ENCODE data around the gene SYNPO2. TPM values are rescaled to one million over a fixed set of nuclear protein-coding genes. Genes with fewer than 3 reads are reported as not detected.
"Not testable (repeated sequence)": the region's sequence is repeated elsewhere in the genome, so short reads cannot be mapped to it uniquely, and the experiment has no call there.

The SYNPO2 gene
- total RNA-seq, 3 donors from 2014 or later (not counting 1 experiment from before 2014, with no cell fraction given), result 0.18 to 0.85 (median 0.56) TPM

GRCh38 chr4:119002476-119002875 lies 113.8 kb downstream of the SYNPO2 start:
- intact Hi-C loops (cut with micrococcal nuclease), result no loop called here
- TF ChIP-seq CTCF (IDR thresholded peaks at IDR 0.05), result no peak
- Histone ChIP-seq H3K4me3 (ENCODE audit: low read length) (no peak overlapping the region), H3K27ac (ENCODE audit: low read length) (no peak overlapping the region), H3K4me1 (ENCODE audit: control insufficient read depth, insufficient read depth, low read length) (no peaks in the 10 kb centered on the region), H3K36me3 (ENCODE audit: control insufficient read depth, insufficient read depth, low read length) (no peaks in the 10 kb centered on the region), H3K27me3 (ENCODE audit: control insufficient read depth, insufficient read depth, low read length) (no peaks in the 10 kb centered on the region), H3K9me3 (ENCODE audit: control insufficient read depth, insufficient read depth, low read length) (no peaks in the 10 kb centered on the region)
- peaks cover 7 to 14% of the 10 kb centered on the region in 2 donors for H3K27me3 Mint-ChIP-seq (ENCODE audit: low read depth in 2 of 2)
- H3K4me1 Mint-ChIP-seq, result no peaks in the 10 kb centered on the region
- 62% methylated on average over 3 of the region's 3 CpGs for WGBS (ENCODE audit: insufficient coverage)
- ATAC-seq (no peak), DNase-seq (no peak)
- no peaks in the 10 kb centered on the region for H3K9me3 Mint-ChIP-seq
- no peaks in the 10 kb centered on the region for H3K36me3 Mint-ChIP-seq
- no peak overlapping the region for H3K4me3 Mint-ChIP-seq
- no peak overlapping the region for H3K27ac Mint-ChIP-seq

- H3K4me1 ChIP-seq (ENCODE audit: control insufficient read depth, insufficient read depth, low read length); H3K36me3 ChIP-seq (ENCODE audit: control insufficient read depth, insufficient read depth, low read length); H3K4me1 Mint-ChIP-seq; H3K36me3 Mint-ChIP-seq; ATAC-seq; H3K9me3 Mint-ChIP-seq; intact Hi-C loops (cut with micrococcal nuclease); H3K4me3 ChIP-seq (ENCODE audit: low read length); H3K27me3 Mint-ChIP-seq (ENCODE audit: low read depth in 2 of 2); H3K4me3 Mint-ChIP-seq; DNase-seq; H3K9me3 ChIP-seq (ENCODE audit: control insufficient read depth, insufficient read depth, low read length); H3K27me3 ChIP-seq (ENCODE audit: control insufficient read depth, insufficient read depth, low read length); H3K27ac ChIP-seq (ENCODE audit: low read length); H3K27ac Mint-ChIP-seq: not testable (repeated sequence)
- WGBS (ENCODE audit: insufficient coverage), result 0% methylated on average over 1 of the region's 1 CpG
Observed at GRCh38 chr4:119003001-119003400, 114.3 kb downstream of the SYNPO2 start.

- Mint-ChIP-seq H3K4me1 (no peaks in the 10 kb centered on the region), H3K9me3 (no peaks in the 10 kb centered on the region), H3K27ac (no peak overlapping the region), H3K36me3 (no peaks in the 10 kb centered on the region), H3K4me3 (no peak overlapping the region), H3K27me3 (ENCODE audit: low read depth in 2 of 2) (peaks cover 7 to 15% of the 10 kb centered on the region in 2 donors)
- Histone ChIP-seq H3K27ac (ENCODE audit: low read length) (no peak overlapping the region), H3K9me3 (ENCODE audit: control insufficient read depth, insufficient read depth, low read length) (no peaks in the 10 kb centered on the region), H3K4me3 (ENCODE audit: low read length) (no peak overlapping the region), H3K4me1 (ENCODE audit: control insufficient read depth, insufficient read depth, low read length) (no peaks in the 10 kb centered on the region), H3K36me3 (ENCODE audit: control insufficient read depth, insufficient read depth, low read length) (no peaks in the 10 kb centered on the region), H3K27me3 (ENCODE audit: control insufficient read depth, insufficient read depth, low read length) (no peaks in the 10 kb centered on the region)
- WGBS (ENCODE audit: insufficient coverage), result 33% methylated on average over 2 of the region's 2 CpGs
- peak; percentile 46 to 68 (median 52) for ATAC-seq
- intact Hi-C loops (cut with micrococcal nuclease), result no loop called here
- DNase-seq, result no peak
- TF ChIP-seq CTCF (IDR thresholded peaks at IDR 0.05), result no peak
Observed at GRCh38 chr4:119005928-119006460, 117.3 kb downstream of the SYNPO2 start.

GRCh38 chr4:119008761-119009160 lies 120.1 kb downstream of the SYNPO2 start:
- Histone ChIP-seq H3K27ac (ENCODE audit: low read length) (no peak overlapping the region), H3K36me3 (ENCODE audit: control insufficient read depth, insufficient read depth, low read length) (no peaks in the 10 kb centered on the region), H3K4me1 (ENCODE audit: control insufficient read depth, insufficient read depth, low read length) (no peaks in the 10 kb centered on the region), H3K9me3 (ENCODE audit: control insufficient read depth, insufficient read depth, low read length) (no peaks in the 10 kb centered on the region), H3K27me3 (ENCODE audit: control insufficient read depth, insufficient read depth, low read length) (peaks cover 2% of the 10 kb centered on the region), H3K4me3 (ENCODE audit: low read length) (no peak overlapping the region)
- 100% methylated on average over 1 of the region's 2 CpGs for WGBS (ENCODE audit: insufficient coverage)
- Mint-ChIP-seq H3K27ac (no peak overlapping the region), H3K9me3 (no peaks in the 10 kb centered on the region), H3K4me3 (no peak overlapping the region), H3K27me3 (ENCODE audit: low read depth in 2 of 2) (peaks cover 6 to 8% of the 10 kb centered on the region in 2 donors), H3K36me3 (no peaks in the 10 kb centered on the region), H3K4me1 (no peaks in the 10 kb centered on the region)
- no peak for TF ChIP-seq CTCF (IDR thresholded peaks at IDR 0.05)
- no peak for DNase-seq
- no peak for ATAC-seq
- intact Hi-C loops (cut with micrococcal nuclease), result no loop called here

- DNase-seq; H3K4me3 ChIP-seq (ENCODE audit: low read length); H3K36me3 ChIP-seq (ENCODE audit: control insufficient read depth, insufficient read depth, low read length); ATAC-seq; intact Hi-C loops (cut with micrococcal nuclease); H3K9me3 ChIP-seq (ENCODE audit: control insufficient read depth, insufficient read depth, low read length); H3K27ac ChIP-seq (ENCODE audit: low read length); H3K27me3 Mint-ChIP-seq (ENCODE audit: low read depth in 2 of 2); H3K9me3 Mint-ChIP-seq; H3K27ac Mint-ChIP-seq; H3K27me3 ChIP-seq (ENCODE audit: control insufficient read depth, insufficient read depth, low read length); H3K4me1 Mint-ChIP-seq; H3K4me3 Mint-ChIP-seq; H3K4me1 ChIP-seq (ENCODE audit: control insufficient read depth, insufficient read depth, low read length); H3K36me3 Mint-ChIP-seq: not testable (repeated sequence)
- WGBS (ENCODE audit: insufficient coverage), result 91% methylated on average over 2 of the region's 2 CpGs
Observed at GRCh38 chr4:119010221-119010620, 121.6 kb downstream of the SYNPO2 start.

Measured in natural killer cell (primary cell).